ENCODE data around the gene ZBED4.
"Not testable (repeated sequence)": the region's sequence is repeated elsewhere in the genome, so short reads cannot be mapped to it uniquely, and the experiment has no call there.

ZBED4 gene

GRCh38 chr22:49852898-49853894, at the start of gene ZBED4:
ZBED4 (plus strand) TSS chr22:49853844; CDS start chr22:49883663, 29,819 bp downstream.
- FAIRE-seq = no peak

GRCh38 chr22:49807129-49807528, 46.5 kb upstream of the ZBED4 start:
- FAIRE-seq = no peak

DNA sequence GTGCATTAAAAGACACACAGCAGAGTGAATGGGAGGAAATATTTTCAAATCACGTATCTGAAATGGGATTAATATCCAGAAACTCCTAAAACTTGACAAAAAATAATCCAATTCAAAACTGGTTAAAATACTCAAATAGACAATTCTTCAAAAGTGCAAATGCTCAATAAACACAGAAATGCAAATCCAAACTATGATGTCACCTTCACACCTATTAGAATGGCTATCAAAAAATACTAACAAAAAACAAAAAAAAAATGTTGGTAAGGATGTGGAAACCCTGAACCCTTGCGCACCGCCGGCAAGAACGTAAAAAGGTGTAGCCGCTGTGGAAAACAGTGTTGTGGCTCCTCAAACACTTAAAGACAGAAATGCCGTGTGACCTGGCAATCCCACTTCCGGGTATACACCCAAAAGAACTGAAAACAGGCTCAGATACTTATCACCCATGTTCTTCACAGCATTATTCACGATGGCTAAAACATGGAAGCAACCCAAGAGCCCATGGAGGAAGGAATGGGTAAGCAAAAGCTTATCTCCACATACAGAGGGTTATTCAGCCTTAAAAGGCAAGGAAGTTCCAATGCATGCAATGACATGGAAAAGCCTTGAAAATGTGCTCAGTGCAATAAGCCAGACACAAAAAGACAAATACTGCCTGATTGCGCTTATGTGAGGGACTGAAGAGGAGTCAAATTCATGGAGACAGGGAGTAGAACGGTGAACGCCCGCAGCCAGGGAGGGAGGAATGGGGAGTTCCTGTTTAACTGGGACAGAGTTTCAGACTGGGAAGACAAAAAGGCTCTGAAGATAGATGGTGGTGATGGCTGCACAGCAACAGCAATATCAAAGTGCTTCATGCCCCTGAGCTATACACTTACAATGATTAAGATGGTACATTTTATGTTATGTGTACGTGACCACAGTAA, 45.6 kb upstream of the ZBED4 start:
- FAIRE-seq = no peak

- no peak for FAIRE-seq
These were observed 43.2 kb upstream of the ZBED4 start for GRCh38 chr22:49810363-49811019.

DNA sequence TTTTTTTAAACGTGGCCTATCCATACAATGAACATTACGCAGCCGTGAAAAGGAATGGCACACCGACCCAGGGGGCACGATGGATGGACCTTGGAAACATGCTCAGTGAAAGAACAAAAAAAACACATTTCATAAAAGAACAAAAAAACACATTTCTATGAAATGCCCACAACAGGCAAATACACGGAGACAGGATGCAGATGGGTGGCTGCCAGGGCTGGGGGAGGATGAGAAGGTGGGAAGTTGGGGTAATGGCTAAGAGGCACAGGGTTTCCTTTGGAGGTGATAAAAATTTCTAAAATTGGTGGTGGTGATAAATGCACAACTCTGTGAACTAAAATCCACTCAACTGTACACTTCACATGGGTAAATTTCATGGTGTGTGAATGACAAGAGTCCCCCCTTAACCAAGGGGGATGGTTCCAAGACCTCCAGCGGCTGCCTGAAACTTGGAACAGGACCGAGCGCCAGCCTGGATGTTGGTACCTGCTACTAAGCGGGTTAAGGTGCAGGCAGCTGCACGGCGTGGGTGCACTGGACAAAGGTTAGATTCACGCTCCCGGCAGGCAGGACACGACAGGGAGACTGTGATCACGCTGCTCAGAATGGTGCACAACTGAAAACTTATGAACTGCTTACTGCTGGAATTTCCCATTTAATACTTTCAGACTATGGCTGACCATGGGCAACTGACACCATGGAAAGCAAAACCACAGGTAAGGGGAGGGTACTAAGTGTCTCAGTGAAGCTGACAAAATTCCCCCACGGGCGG, 42.4 kb upstream of the ZBED4 start:
- no peak for FAIRE-seq

DNA sequence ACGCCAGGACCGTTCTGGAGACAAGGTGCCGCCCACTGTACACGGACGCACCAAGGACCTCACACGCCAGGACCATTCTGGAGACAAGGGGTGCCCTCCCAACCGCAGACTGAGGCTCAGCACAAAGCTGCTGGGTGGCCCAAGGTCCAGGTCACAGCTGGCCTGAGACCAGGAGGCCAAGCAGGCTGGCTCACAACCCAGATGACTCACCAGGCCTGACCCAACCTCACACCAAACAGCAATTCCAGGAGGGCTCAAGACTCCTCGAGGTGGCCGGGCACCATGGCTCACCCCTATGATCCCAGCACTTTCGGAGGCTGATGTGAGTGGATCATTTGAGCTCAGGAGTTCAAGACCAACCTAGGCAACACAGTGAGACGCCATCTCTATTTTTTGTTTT, 40.8 kb upstream of the ZBED4 start:
- FAIRE-seq = no peak

GRCh38 chr22:49814164-49814686, 39.4 kb upstream of the ZBED4 start:
- no peak for FAIRE-seq

DNA sequence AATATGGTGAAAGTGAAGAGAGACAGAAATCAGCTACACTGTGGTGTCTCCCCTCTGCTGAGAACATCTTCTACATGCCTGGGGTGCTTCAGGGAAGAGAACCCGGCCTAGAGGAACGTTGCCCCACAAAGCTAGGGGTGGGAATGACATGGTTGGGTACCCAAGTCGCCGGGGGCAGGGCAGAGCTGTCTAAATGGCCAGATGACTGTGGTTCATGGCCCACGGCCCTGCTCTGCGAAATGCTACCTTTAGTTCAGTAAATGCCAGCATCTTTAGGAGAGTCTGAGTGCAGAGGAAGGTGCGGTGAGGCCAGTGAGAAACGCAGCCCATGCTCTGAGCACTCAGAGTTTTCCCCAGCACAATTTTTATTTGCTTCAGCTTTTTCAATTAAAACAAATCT, 38.8 kb upstream of the ZBED4 start:
- FAIRE-seq = no peak

DNA sequence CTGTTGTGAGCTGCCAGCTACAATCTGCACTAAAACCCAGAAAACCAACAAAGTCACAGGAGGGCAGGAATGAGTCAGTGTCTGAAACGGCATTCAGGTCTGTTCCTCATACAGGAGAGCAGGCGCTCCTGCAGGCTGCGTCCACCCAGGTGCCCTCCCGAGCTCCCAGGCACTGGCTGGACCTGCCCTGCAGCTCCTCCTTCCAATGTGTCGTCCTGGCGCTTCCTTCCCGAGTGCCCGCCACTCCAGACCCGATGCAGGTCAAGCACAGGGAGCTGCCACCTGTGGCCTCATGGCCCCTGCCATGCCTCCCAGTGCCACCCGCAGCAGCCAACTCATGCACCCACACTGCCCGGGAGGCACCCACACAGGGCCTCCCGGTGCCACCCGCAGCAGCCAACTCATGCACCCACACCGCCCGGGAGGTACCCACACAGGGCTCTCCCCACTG, 38.0 kb upstream of the ZBED4 start:
- FAIRE-seq = no peak

DNA sequence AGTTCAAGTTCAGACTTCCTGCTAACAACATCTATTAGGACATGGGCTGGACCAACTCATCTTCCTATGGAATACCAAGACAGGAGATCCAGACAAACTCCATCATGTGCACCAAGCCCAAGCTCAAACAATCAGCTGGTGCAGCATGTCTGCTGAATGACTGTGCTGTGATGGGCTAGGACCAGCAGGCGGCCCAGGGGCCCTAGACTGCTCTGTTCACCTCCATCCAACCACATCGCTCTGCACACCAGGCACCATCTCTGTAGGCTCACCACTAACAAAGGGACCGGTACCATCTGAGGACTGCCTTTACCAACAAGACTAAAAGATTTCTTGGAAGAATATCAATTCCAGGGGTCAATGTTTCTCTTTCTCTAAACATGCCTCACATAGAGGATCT, 36.3 kb upstream of the ZBED4 start:
- no peak for FAIRE-seq

- FAIRE-seq = no peak
These were observed 32.7 kb upstream of the ZBED4 start for GRCh38 chr22:49820984-49821383.

GRCh38 chr22:49821741-49822140, 31.9 kb upstream of the ZBED4 start:
- FAIRE-seq = not testable (repeated sequence)

GRCh38 chr22:49823289-49824045, 30.2 kb upstream of the ZBED4 start:
- FAIRE-seq = no peak

GRCh38 chr22:49824185-49824925, 29.3 kb upstream of the ZBED4 start:
- FAIRE-seq = no peak

DNA sequence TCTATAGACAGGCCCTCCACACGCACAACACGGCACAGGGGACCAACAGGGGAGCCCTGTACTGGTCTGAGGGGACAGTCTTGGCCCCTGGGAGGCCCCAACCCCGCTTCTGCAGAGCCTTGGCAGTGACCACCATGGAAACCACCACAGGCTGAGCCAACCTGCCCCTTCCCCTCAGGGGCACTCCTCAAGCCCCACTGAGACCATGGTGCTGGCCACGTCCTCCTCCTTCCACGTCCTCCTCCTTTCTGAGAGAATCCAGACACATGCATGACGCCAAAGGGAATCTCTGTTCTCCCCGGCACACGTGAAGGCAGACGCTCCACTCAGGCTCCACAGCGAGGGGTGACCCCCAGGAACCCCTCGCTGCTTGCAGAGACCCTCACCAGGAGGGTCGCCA, 28.7 kb upstream of the ZBED4 start:
- FAIRE-seq = no peak

GRCh38 chr22:49825436-49825835, 28.2 kb upstream of the ZBED4 start:
- FAIRE-seq = no peak

- FAIRE-seq = no peak
These were observed 27.6 kb upstream of the ZBED4 start for GRCh38 chr22:49825944-49826602.

- FAIRE-seq = no peak
These were observed 26.9 kb upstream of the ZBED4 start for GRCh38 chr22:49826603-49827270.

GRCh38 chr22:49827271-49827852, 26.3 kb upstream of the ZBED4 start:
- no peak for FAIRE-seq

Data from A204.1 (cell line).